NCI-H748 (cell line): Measurements from ENCODE around the gene TNRC18.
"Not testable (repeated sequence)": the region's sequence is repeated elsewhere in the genome, so short reads cannot be mapped to it uniquely, and the experiment has no call there.

ENCODE experiments used
- DNase-seq: peaks from one replicate; lab custom pipeline; 2025; ENCODE audit not compliant: unreplicated experiment; lab: John Stamatoyannopoulos, UW

The TNRC18 gene

DNA sequence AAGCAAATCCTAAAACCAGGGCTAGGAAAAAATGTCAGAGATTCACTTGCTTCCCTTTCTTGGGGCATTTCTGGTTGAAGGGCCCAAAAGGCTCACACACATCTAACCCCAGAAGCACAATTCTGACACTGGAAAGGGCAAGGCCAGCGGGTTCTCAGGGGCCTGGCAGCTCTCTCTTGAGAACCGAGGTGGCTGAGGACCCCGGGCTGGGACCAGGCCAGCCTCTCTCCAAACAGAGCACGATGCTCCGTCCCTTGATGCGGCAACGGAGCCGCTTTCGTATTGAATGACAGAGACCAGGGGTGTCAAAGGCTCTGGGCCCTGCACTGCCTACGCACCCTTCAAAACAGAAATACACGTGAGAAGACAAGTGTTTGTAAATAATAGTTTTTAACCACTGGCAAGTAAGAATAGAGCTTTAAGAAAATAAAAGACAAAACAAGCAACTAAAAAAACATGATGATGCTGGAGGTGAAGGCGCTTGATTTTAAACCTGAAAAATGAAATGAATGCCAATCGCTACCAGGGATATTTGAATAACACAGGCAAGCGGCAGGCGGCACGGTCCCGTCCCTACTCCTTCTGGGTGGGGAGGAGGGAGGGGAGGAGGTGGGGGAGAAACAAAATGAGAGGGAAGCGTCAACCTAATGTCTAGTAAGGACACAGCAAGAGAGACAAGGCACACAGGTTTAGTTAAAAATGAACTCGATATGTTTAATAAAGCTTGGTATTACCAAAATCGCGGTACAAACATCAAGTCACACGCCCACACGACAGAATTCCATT is 72.8 kb downstream of the TNRC18 start:
- no peak for DNase-seq

DNA sequence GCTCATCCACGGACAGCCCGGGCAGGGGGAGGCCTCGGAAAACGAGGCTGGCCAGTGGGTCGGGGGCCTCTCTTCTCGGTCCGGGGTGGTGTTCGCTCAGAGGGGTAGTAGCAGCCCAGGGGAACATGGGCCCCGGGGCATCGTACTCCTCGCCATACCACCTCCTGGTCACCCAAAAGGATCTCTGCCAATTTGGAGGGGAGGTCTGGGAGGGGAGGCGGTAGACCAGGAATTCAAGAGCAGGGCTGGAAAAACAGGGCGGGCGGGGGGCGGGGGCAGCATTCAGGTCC is 73.5 kb downstream of the TNRC18 start:
- no peak for DNase-seq

GRCh38 chr7:5349437-5350173 is 74.0 kb downstream of the TNRC18 start:
- DNase-seq, result no peak

DNA sequence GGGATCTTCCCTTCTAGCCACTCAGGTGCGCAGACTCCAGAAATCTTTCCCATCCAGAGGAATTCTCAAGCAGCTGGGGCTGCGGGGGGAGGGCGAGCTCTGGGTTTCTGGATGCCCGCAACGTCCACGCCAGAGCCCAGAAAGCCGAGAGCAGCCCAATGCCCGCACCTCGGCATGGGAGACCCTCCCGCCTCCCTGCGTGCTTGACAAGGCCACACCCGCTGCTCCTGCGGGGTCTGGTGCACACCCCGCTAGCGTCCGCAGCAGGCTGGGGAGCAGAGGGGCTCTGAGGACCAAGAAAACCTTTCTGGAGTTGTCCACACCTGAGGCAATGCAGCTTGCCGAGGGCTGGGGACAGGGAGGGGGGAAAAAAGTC is 74.6 kb downstream of the TNRC18 start:
- no peak for DNase-seq

- DNase-seq, result no peak
Measured at GRCh38 chr7:5348134-5349004, 75.3 kb downstream of the TNRC18 start.

GRCh38 chr7:5345671-5346070 is 78.0 kb downstream of the TNRC18 start:
- no peak for DNase-seq

DNA sequence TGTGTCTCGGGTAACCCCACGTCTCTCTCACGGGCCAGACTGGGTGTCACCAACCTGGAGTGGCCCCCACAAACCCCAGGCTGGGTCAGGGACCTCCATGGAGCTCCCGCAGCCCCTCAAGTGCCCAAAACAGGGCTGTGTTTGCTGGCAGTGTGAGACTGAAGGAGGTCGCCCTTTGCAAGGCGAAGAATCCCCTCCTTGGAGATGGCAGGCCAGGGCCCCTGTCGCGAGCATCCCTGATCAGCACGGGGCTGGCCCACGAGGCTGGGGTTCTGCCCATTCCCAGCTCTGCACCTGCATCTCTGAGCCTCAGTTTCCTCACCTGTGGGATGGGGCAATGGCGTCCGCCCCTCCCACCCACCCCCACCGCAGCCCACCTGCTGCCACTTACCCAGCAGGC is 78.5 kb downstream of the TNRC18 start:
- DNase-seq, result no peak

DNA sequence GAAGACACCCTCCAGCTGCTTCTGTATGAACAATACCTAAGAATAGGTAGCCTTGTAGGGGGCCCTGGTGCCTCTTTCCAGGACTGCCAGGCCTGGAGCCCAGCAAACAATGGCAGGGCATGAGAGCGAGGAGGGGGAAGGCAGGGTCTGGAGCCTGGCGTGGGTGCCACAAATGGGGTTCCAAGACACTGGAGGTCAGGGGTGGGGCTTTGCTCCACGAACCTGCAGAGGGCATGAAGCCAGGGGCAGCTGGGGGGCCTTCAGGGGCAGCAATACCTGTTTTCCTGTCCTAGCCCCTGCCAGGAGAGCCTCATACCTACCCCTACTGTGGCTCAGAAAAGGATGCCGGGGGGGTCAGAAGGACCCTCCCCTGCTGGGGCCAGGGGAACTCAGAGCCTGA is 79.3 kb downstream of the TNRC18 start:
- DNase-seq, result no peak

DNA sequence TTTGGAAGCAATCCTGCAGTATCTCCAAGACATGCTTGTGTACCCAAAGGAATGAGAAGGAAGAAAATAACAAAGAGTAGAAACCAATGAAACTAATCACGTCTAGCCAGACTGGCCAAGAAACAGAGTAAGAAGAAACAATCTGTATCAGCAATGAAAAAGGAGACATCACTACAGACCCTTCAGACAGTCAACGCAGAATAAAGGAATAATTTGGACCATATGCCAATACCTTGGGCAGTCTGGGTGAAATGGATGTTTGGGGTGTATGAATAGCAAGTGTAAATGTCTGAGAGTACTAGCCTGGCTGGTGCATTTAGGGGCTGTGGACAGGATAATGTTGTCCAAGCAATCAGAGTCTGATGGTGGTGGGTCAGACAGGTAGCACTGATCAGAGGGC is 79.8 kb downstream of the TNRC18 start:
- DNase-seq, result no peak

DNA sequence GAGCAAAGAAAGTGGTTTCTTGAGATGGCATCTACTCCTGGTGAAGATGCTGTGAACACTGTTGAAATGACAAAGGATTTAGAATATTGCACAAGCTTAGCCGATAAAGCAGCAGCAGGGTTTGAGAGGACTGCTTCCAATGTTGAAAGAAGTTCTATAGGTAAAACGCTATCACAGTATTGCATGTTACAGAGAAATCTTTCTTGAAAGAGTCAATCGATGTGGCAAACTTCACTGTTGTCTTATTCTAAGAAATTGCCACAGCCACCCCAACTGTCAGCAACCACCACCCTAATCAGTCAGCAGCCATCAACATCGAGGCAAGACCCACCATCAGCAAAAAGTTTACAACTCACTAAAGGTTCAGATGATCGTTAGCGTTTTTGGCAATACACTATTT is 81.0 kb downstream of the TNRC18 start:
- no peak for DNase-seq

- DNase-seq, result no peak
Measured at GRCh38 chr7:5339955-5340354, 83.7 kb downstream of the TNRC18 start.

- no peak for DNase-seq
Measured at GRCh38 chr7:5337047-5337446, 86.6 kb downstream of the TNRC18 start.

DNA sequence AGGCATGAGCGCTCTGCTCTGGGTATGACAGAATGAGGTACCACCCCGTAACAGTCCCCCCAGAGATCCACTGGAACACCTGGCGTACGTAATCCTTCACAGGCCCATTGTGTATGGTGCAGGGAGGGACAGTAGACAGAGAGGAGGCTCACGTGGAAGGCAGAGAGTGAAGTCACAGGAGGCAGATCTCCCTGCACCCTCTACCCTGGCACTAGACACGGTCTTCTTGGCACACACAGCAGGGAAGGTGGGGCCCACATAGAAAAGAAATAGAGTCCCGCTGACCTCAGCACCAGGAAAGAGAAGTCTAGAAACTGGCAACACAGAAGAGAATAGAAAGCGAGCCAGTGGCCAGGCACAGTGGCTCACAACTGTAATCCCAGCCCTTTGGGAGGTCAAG is 89.0 kb downstream of the TNRC18 start:
- DNase-seq, result no peak

GRCh38 chr7:5333121-5334045 is 90.3 kb downstream of the TNRC18 start:
- no peak for DNase-seq

DNA sequence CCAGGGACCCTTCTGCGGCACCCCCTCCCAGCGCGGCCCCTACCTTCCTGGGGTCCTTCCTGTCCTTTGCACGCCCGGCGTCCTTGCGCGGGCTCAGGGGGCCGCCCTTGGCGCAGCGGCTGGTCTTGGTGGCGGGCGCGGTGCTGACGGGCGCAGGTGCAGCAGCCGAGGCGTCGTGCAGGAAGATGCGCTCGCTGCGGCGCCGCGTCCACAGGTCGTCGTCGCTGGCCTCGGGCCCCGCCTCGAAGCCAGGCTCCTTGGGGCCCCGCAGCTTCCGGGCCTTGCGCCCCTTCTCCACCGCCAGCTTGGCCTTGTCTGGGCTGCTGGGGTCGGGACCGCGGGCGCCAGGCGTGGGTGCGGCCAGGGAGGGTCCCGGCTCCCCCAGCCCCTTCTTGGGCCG is 91.1 kb downstream of the TNRC18 start:
- DNase-seq, result no peak

DNA sequence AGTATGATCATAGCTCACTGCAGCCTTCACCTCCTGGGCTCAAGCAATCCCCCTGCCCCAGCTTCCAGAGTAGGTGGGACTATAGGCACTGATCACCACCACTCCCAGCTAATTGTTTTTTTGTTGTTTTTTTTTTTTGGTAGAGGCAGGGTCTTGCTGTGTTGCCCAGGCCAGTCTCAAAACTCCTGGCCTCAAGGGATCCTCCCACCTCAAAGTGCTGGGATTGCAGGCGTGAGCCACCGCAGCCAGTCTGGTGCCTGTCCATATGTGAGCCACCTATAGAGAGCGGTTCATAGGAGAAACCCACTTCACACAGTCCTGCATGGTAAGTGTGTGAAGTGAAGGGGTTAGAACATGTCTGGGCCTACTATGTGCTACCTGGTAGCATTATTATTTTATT is 93.3 kb downstream of the TNRC18 start:
- no peak for DNase-seq

GRCh38 chr7:5324961-5325360 is 98.7 kb downstream of the TNRC18 start:
- DNase-seq, result no peak

DNA sequence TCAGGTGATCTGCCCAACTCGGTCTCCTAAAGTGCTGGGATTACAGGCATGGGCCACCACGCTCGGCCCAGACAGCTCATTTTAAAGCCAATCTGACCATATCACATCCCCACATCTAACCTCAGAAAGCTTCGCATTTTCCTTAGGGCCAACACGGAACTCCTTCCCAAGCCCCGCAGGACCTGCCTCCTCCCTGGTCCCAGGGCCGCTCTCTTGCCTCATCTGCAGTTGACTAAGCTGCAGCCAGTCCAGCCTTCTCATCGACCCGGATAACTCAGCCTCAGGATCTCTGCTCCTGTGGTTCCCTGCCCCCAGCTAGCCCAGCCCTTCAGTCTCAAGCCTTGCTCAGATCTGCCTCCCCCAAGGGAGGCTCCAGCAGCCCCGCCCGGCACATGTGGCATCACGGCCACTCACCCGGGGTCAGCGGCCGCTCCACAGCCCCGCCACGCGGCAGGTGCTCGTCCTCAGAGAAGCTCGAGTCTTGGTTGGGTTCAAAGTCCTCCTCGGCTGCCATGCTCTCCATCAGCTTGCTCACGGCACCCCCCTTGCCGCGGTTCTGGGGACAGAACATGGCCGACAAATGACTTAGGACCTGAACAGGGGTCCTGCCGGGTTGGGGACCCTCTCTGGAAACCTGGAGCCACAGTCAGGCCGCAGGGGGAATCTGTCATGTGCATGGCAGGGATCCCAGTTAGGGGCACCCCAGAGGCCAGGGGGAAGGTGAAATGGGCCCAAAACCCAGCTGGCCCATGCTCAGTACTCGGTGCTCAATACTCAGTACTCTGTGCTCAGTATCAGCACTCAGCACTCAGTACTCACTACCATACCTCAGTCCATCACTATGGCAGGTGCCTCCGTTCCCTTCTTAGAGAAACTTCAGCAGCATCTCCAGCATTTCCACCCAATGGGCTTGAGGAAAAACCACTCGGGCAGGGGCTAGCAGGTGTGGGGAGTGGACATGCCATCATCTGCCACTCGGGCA is 99.5 kb downstream of the TNRC18 start:
- DNase-seq, result not testable (repeated sequence)

DNA sequence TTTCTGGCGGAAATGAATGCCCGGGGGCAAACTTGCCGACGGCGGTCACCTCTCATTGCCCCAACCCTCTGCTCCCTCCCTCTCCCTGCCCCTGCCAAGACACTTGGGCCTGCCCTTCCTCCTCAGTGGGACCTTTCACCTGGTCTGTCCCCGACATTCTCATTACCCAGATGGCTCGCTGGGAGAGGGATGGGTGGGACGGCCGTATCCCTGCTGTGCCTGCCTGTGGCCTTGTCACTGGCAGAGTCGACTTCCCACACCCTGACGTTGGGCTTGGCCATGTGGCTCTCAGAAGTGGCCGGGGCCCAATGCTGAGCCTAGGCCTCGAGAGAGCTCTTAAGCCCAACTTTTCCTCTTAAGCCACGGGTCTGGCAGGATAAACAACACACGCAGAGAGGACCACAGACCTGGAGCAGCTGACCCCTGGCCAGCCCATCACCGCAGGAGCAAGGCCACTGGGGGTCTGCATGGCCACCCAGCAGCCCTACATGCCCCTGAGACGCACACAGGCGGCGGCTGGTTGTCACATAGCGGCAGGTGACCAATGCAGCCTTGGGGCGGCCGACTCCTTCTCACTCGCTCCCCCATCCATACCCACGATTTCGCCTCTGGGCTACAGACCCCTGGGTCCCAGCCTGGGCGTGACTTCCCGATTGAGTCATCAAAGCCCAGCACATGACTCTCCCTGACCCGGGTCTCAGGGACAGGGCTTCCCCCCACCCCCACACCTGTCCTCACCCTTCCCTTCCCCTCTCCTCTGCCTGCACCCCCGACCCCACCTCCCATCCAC is 100.8 kb downstream of the TNRC18 start:
- DNase-seq, result no peak
